GM21423 (cell line): ENCODE measurements around the gene CCDC188.

Experiments used
- ATAC-seq: cut with Tn5 transposase; IDR thresholded peaks from one replicate; pipeline ENCODE4 v1.9.1; 2021; ENCODE audit warnings: mild to moderate bottlenecking, moderate library complexity; ENCODE audit not compliant: unreplicated experiment

The CCDC188 gene

DNA sequence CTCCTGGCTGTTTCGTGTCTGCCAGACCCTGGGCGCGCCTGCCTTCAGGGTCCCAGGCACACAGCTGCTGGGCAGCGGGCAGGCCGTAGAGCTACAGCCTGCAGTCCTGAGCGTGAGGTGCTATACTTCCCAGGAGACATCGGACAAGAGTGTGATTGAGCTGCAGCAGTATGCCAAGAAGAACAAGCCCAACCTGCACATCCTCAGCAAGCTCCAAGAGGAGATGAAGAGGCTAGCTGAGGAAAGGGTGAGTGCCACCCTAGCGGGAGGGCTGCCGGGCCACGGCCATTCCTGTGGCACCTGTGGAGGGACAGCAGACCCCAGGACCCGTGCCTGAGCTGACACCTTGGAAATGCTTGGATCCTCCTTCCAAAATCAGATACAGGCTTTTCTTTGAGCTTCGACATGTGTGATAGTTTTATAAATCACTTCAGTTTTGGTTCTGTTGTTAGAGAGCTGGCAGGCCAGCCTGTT is 42.1 kb downstream of the CCDC188 start:
- ATAC-seq, result no peak

DNA sequence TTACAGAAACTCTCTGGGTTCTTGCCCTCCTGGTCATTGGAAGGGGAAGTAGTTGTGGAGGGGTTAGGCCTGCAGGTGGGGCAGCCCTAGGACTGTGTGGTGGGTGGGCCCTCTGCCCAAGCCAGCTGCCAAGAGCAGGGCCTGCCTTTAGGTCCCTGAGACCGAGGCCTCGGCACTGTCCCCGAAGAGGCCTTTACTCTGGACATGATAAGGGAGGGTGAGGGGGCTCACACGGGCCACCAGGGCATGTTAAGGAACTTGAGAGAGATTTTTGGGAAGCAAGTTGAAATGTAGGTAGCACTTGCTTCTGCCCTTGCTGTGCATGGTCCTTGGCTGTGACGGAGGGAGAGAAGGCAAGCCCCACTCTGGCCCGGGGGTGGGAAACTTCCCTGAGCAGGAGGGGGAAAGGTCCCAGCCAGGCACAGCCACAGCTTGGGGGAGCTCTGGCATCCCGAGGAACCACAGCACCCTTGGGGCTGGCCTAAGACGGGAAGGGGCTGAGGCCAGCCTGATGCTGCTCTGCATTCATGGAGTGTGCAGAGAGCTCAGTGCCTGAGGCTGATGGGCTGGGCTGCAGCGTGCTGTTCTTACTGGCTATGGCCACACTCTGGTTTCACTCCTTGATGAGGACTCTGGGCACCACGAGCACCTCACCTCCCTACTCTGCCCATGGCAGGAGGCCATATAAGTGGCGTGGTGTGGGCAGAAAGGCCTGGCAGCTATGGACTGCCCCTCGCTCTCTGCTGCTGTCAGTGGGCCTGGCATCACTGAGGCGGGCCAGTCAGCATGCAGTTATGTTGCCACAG is 42.7 kb downstream of the CCDC188 start:
- ATAC-seq, result no peak

DNA sequence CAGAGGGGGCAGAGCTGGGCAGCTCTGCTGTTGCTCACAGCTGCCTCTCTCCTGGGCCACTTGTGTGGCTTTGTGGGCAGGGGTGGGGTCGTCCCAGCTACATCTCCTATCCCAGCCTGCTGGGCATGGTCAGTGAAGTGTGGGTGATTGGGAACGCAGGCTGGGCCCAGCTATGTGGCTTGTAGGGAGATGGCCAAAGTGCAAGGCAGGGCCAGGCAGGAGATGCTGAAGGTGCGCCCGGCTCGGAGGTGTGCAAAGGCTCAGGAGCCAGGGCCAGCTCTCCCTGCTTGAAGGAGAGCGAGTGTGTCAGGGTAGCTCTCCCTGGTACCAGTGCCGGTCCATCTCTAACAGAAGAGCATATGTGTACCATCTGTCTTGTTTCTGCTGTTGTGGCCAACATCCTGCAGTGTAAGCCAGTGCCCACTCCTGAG is 43.4 kb downstream of the CCDC188 start:
- ATAC-seq, result no peak

DNA sequence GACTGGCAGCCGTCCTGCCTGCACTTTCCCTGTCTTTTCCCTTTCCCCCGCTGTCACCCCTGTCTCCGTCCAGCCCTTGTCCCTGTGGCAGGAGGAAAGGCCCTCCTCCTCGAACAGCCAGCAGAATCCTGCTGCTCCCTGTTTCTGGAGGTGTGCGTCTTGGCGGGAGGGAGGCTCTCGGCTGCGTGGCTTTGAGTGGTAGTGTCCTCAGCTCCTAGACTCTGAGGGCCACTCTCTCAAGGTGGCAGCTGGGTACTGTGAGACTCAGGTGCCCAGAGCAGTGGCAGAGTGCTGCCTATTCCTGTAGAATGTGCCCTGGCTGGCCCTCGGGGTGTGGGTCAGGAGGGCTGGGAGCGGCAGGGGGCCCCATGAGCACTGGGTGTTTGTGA is 44.0 kb downstream of the CCDC188 start:
- ATAC-seq, result no peak

DNA sequence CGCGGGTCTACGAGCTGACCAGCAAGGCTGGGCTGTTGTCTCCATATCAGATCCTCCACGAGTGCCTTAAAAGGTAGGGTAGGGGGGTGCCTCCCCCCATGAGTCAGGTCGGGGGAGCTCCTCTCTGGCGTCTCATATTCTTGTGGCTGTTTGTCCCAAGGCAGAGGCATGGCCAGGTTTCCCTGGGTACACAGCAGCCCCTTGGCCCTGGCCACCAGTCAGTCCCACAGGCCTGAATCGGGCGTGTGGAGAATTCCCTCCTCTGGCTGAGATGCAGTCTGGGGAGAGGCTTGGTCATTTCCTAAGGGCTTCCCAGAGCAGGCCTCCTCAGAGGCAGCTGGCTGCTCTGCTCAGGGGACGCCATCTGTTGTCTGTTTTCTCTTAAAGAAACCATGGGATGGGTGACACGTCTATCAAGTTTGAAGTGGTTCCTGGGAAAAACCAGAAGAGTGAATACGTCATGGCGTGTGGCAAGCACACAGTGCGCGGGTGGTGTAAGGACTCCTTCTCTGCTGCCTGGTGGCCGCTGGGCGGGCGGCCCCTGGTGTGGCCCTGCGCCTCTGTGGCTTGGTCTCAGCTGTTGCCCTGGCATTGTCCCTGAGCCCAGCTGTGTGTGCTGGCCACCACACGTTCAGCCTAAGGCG is 44.5 kb downstream of the CCDC188 start:
- ATAC-seq, result no peak

DNA sequence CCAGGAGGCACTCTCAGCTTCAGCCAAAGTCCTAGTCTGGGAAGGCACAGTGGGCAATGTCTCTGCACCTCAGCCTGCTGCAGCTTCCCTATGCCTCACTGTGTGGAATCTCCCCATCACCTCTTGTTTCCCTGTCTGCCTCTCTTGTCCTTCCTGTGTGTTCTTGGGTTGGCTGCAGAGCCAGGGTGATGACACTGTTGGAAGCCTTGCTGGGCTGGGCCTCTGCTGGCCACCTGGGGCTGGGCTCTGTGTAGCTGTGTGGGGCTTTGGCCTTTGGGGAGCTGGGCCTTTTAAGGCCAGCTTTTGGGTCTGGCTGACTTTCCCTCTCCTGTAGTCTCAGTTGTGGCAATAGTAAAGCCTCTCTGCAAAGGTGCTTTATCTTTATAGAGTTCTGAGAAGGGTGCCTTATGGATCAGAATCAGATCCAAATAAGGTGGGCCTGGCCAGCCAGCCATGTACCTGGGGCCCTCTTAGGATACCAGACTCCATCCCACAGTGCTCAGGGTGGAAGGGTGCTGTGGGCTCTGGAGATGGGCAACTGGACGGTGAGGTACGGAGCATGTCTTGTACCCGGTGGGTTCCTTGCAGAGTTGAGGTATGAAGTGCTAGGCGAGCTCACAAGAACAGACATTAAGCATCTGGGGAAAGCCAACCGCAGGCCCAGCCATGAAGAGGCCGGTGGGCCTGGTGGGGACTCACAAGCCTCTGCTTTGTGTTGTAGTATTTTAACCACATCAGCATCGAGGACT is 45.2 kb downstream of the CCDC188 start:
- no peak for ATAC-seq

DNA sequence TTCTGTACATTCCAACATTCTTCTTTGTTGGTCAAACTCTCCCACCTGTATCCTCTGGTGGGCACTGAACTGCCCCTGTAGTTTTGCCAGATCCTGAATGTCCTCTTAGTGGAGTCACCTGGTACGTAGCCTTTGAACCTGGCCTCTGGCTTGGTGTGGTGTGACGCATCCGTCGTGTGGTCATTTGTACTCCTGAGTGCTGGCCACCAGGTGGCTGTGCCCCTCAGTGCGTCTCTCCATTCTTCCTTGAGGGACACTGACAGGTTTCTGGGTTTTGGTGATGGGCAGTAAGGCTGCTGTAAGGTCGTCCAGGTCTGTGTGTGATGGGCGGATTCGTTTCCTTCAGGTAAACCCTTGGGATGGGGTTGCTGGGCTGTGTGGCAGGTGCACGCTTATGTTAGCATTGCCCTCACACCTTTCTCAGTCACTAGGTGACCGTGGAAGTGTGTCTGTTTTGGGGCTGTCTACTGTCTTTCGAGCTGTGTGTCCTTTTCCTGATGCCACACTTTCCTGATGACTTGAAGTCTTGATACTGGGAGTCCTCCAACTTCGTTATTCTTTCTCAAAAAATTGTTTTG is 48.6 kb downstream of the CCDC188 start:
- no peak for ATAC-seq

DNA sequence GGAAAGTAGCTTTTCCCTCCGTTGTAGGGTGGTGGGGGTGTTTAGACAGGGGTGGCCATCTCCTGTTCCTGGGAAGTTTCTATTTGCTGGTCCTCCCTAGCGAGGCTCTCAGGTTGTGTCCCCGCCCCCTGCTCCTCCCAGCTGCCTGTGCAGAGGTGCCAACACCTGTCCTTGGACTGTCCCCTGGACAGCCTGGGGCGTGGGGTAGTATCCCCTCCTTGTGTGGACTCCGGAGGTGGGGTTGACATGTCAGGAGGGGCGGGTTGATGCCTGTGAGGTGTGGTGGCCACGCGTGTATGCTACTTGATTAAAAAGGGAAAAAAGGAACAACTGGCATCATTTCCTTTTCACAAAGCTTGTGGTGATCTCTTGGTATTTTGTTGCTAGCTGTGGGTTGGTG is 49.2 kb downstream of the CCDC188 start:
- ATAC-seq, result no peak

DNA sequence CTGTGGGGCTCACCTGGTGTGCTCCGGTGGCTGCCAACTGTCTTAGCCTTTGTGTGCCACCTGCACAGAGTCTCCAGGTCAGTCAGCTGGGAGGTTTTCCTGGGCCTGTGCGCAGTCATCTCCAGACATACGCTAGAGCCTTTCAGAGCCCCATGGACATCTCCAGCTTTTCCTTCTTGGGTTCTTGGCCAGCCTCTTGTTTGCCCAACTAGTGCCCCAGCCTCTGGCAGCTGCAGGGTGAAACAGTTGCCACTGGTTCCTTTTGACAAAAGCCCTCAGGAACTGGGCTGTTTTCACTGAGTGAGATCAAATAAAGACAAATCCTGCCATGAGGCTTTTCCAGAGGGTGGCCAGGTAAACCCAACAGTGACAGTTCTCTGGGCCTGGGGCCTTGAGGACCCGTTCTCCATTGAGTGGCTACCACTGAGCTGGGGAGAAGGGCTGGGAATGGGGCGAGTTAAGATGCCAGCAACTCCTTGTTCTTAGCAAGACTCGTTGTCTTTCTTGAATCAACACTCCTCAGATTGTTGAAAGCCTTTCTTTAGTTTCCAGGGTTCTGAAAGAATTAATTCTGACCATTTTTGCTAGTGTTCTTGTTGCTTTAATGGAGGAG is 51.6 kb downstream of the CCDC188 start:
- no peak for ATAC-seq
